IMR-90 (cell line): ENCODE measurements around the gene SPTBN5. TPM values are rescaled to one million over a fixed set of nuclear protein-coding genes. Genes with fewer than 3 reads are reported as not detected.
A peak's percentile ranks its signal among the peaks of the same experiment; 100 is the strongest.

ENCODE experiments used
- ATAC-seq: fragments of 200-7000 bp; cut with Tn5 transposase; 2 replicates; pipeline ENCODE4 v1.9.1; 2020; ENCODE audit warnings: low read depth, mild to moderate bottlenecking, moderate library complexity
- BruUV-seq: library from RNA; stranded (reverse); fragments of 400-500 nt; replicated peaks from 2 replicates; lab custom pipeline; 2021; lab: Mats Ljungman, UMichigan
- CTCF ChIA-PET: fragments of 300-600 bp; formaldehyde crosslinking; extraction: SDS; loops from one replicate; lab custom pipeline; 2021; ENCODE audit warnings: antibody characterized with exemption; lab: Yijun Ruan, JAX
- POLR2A ChIA-PET: fragments of 300-600 bp; sonication (Branson Sonifier 250); formaldehyde crosslinking; loops from one replicate; lab custom pipeline; 2022; ENCODE audit warnings: antibody characterized with exemption; ENCODE audit not compliant: unreplicated experiment; lab: Charles Lee
- DNase-seq: peaks from one replicate; pipeline ENCODE4 v3.0.0; 2013
- H2AFZ ChIP-seq: replicated peaks from 2 replicates; pipeline ENCODE3; 2013; ENCODE audit warnings: low read length, mild to moderate bottlenecking; ENCODE audit not compliant: poor library complexity
- H2AK5ac ChIP-seq: 2 replicates; pipeline ENCODE4 v1.6.1; 2013; ENCODE audit warnings: low read depth, low read length, inconsistent platforms
- H2AK9ac ChIP-seq: replicated peaks from 2 replicates; pipeline ENCODE3; 2013; ENCODE audit warnings: mild to moderate bottlenecking, low read depth, low read length, moderate library complexity; ENCODE audit not compliant: poor library complexity
- H2BK120ac ChIP-seq: 2 replicates; pipeline ENCODE4 v1.6.1; 2013; ENCODE audit warnings: low read depth, low read length, inconsistent platforms
- H2BK15ac ChIP-seq: 3 replicates; pipeline ENCODE4 v1.6.1; 2013; ENCODE audit warnings: low read depth, low read length, inconsistent platforms
- H2BK20ac ChIP-seq: 2 replicates; pipeline ENCODE4 v1.6.1; 2013; ENCODE audit warnings: low read depth, mild to moderate bottlenecking, inconsistent platforms, low read length, moderate library complexity
- H2BK5ac ChIP-seq: 2 replicates; pipeline ENCODE4 v1.6.1; 2013; ENCODE audit warnings: mild to moderate bottlenecking, low read depth, low read length, inconsistent platforms; ENCODE audit not compliant: poor library complexity, severe bottlenecking
- H3K14ac ChIP-seq: replicated peaks from 2 replicates; pipeline ENCODE4 v1.6.1; 2013; ENCODE audit warnings: low read depth, low read length, inconsistent platforms
- H3K18ac ChIP-seq: 2 replicates; pipeline ENCODE4 v1.6.1; 2013; ENCODE audit warnings: low read depth, low read length, control low read depth
- H3K23ac ChIP-seq: 2 replicates; pipeline ENCODE4 v1.6.1; 2013; ENCODE audit warnings: low read depth, low read length, inconsistent platforms
- H3K27ac ChIP-seq: 2 replicates; pipeline ENCODE4 v1.5.1; 2013; ENCODE audit warnings: mild to moderate bottlenecking, control low read depth, low read length; ENCODE audit not compliant: insufficient read depth
- H3K27me3 ChIP-seq: 2 replicates; pipeline ENCODE4 v1.6.1; 2013; ENCODE audit warnings: low read length; ENCODE audit not compliant: control insufficient read depth, insufficient read depth
- H3K36me3 ChIP-seq: 2 replicates; pipeline ENCODE4 v1.6.1; 2013; ENCODE audit warnings: low read length, mixed read lengths; ENCODE audit not compliant: control insufficient read depth, insufficient read depth
- H3K4ac ChIP-seq: 2 replicates; pipeline ENCODE4 v1.6.1; 2013; ENCODE audit warnings: low read depth, low read length, inconsistent platforms
- H3K4me1 ChIP-seq: 2 replicates; pipeline ENCODE4 v1.6.1; 2013; ENCODE audit warnings: low read length, mixed read lengths; ENCODE audit not compliant: control insufficient read depth, insufficient read depth
- H3K4me2 ChIP-seq: 2 replicates; pipeline ENCODE4 v1.6.1; 2013; ENCODE audit warnings: low read depth, mild to moderate bottlenecking, control low read depth, low read length, moderate library complexity
- H3K4me3 ChIP-seq: 2 replicates; pipeline ENCODE4 v1.5.1; 2013; ENCODE audit warnings: low read depth, mild to moderate bottlenecking, control low read depth, low read length, moderate library complexity; ENCODE audit not compliant: insufficient read depth
- H3K56ac ChIP-seq: 2 replicates; pipeline ENCODE4 v1.6.1; 2013; ENCODE audit warnings: low read length, inconsistent platforms; ENCODE audit not compliant: insufficient read depth; ENCODE audit errors: extremely low read depth
- H3K79me1 ChIP-seq, 2 experiments: 2 replicates each; pipeline ENCODE4 v1.6.1; 2013; ENCODE audit warnings: low read length in 2 of 2, inconsistent platforms in 1 of 2, low read depth in 1 of 2
- H3K9ac ChIP-seq: 2 replicates; pipeline ENCODE4 v1.6.1; 2013; ENCODE audit warnings: low read depth, low read length, control low read depth
- H3K9me1 ChIP-seq: 2 replicates; pipeline ENCODE4 v1.6.1; 2013; ENCODE audit warnings: low read length, inconsistent platforms; ENCODE audit not compliant: insufficient read depth
- H3K9me3 ChIP-seq: 2 replicates; pipeline ENCODE4 v1.6.1; 2013; ENCODE audit warnings: low read length; ENCODE audit not compliant: control insufficient read depth, insufficient read depth
- H4K20me1 ChIP-seq: 2 replicates; pipeline ENCODE4 v1.6.1; 2013; ENCODE audit warnings: low read length, inconsistent platforms; ENCODE audit not compliant: insufficient read depth
- H4K5ac ChIP-seq: 2 replicates; pipeline ENCODE4 v1.6.1; 2013; ENCODE audit warnings: mild to moderate bottlenecking, low read depth, low read length, control low read depth
- H4K8ac ChIP-seq, 2 experiments: 2 replicates each; pipeline ENCODE4 v1.6.1; 2013; ENCODE audit warnings: low read depth in 2 of 2, low read length in 2 of 2, control low read depth in 1 of 2, inconsistent platforms in 1 of 2
- H4K91ac ChIP-seq: 2 replicates; pipeline ENCODE4 v1.6.1; 2013; ENCODE audit warnings: low read depth, low read length, inconsistent platforms; ENCODE audit not compliant: insufficient read depth
- BHLHE40 ChIP-seq: fragments of 150-350 bp; IDR thresholded peaks from 2 replicates; pipeline ENCODE4 v1.6.1; 2016; ENCODE audit warnings: mild to moderate bottlenecking, low read depth, low read length
- CEBPB ChIP-seq: IDR thresholded peaks from 2 replicates; pipeline ENCODE4 v1.6.1; 2012; ENCODE audit warnings: low read depth, low read length, improper control_type of control experiment
- CHD1 ChIP-seq: IDR thresholded peaks from 2 replicates; pipeline ENCODE4 v1.6.1; 2012; ENCODE audit warnings: low read depth, low read length, improper control_type of control experiment
- CTCF ChIP-seq: conservative IDR thresholded peaks from 2 replicates; pipeline ENCODE4 v1.5.1; 2012; ENCODE audit warnings: mild to moderate bottlenecking, low read depth, low read length, improper control_type of control experiment
- ELK1 ChIP-seq: fragments of 150-350 bp; IDR thresholded peaks from 2 replicates; pipeline ENCODE4 v1.6.1; 2016; ENCODE audit warnings: low read depth, mild to moderate bottlenecking, low read length, moderate library complexity, borderline replicate concordance
- FOS ChIP-seq: fragments of 150-350 bp; IDR thresholded peaks from 2 replicates; pipeline ENCODE4 v1.6.1; 2016; ENCODE audit warnings: low read depth, low read length
- MAFK ChIP-seq: IDR thresholded peaks from 2 replicates; pipeline ENCODE4 v1.6.1; 2012; ENCODE audit warnings: low read depth, low read length, improper control_type of control experiment
- MAZ ChIP-seq: IDR thresholded peaks from 2 replicates; pipeline ENCODE4 v1.6.1; 2012; ENCODE audit warnings: low read depth, mild to moderate bottlenecking, low read length, improper control_type of control experiment, moderate library complexity, borderline replicate concordance
- MXI1 ChIP-seq: IDR thresholded peaks from 2 replicates; pipeline ENCODE4 v1.6.1; 2012; ENCODE audit warnings: low read depth, mild to moderate bottlenecking, low read length, moderate library complexity, borderline replicate concordance
- NFE2L2 ChIP-seq: fragments of 150-350 bp; IDR thresholded peaks from 2 replicates; pipeline ENCODE4 v1.6.1; 2016; ENCODE audit warnings: low read depth, mild to moderate bottlenecking, low read length
- POLR2A ChIP-seq: IDR thresholded peaks from 2 replicates; pipeline ENCODE4 v1.6.1; 2012; ENCODE audit warnings: mild to moderate bottlenecking, low read depth, low read length
- RAD21 ChIP-seq: IDR thresholded peaks from 2 replicates; pipeline ENCODE4 v1.6.1; 2012; ENCODE audit warnings: low read length, improper control_type of control experiment
- RCOR1 ChIP-seq: IDR thresholded peaks from 2 replicates; pipeline ENCODE4 v1.6.1; 2012; ENCODE audit warnings: mild to moderate bottlenecking, low read length, improper control_type of control experiment; ENCODE audit not compliant: insufficient replicate concordance
- RFX5 ChIP-seq: IDR thresholded peaks from 2 replicates; pipeline ENCODE4 v1.8.0; 2012; ENCODE audit warnings: low read depth, mild to moderate bottlenecking, low read length, moderate library complexity
- SMC3 ChIP-seq: fragments of 150-350 bp; IDR thresholded peaks from 2 replicates; pipeline ENCODE4 v1.6.1; 2016; ENCODE audit warnings: low read depth, mild to moderate bottlenecking, antibody characterized with exemption, low read length, moderate library complexity
- USF2 ChIP-seq: fragments of 150-350 bp; IDR thresholded peaks from 2 replicates; pipeline ENCODE4 v1.6.1; 2017; ENCODE audit warnings: mild to moderate bottlenecking, antibody characterized with exemption, low read length, low read depth
- WGBS, 2 experiments: methylation state at CpG; one replicate each; pipeline versions ENCODE4 v1.1.5 to v1.1.7; 2013; ENCODE audit warnings: missing lambda C conversion rate in 2 of 2; ENCODE audit not compliant: insufficient read length in 1 of 2; ENCODE audit errors: extremely low coverage in 2 of 2; 5-methylcytosine and 5-hydroxymethylcytosine counted together
- dilution Hi-C: fragments of 300-500 bp; cut with HindIII; formaldehyde crosslinking; loops from one replicate; pipeline ENCODE4 v1.14.3; 2018; ENCODE audit warnings: low sequenced_read_pairs; ENCODE audit not compliant: unreplicated experiment
- in situ Hi-C: fragments of 300-500 bp; cut with MboI; formaldehyde crosslinking; loops from 3 replicates; pipeline ENCODE4 v1.14.3; 2019; ENCODE audit warnings: low sequenced_read_pairs, inconsistent platforms, mixed read lengths
- intact Hi-C: fragments of 100-400 bp; cut with micrococcal nuclease; formaldehyde crosslinking; loops from 2 replicates; pipeline ENCODE4 v1.10.0; 2022
- polyA plus RNA-seq, 3 experiments: library from polyadenylated mRNA; depleted of rRNA; stranded (reverse); fragments of >200 nt; gene quantifications; 2 replicates each; pipeline ENCODE4 v1.2.3, GENCODE V29; 2012; ENCODE audit warnings: low replicate concordance in 1 of 3
- total RNA-seq: library from RNA; depleted of rRNA; stranded (reverse); fragments of >200 nt; gene quantifications from 2 replicates; pipeline ENCODE4 v1.2.3, GENCODE V29; 2012

SPTBN5 gene
- total and polyA plus RNA-seq, 2 of the 4 experiments (the other 2 are of a cell fraction): under 0.01 to 0.38 TPM

GRCh38 chr15:41829959-41830646 is 63.8 kb downstream of the SPTBN5 start:
- Histone ChIP-seq H3K27me3 (no peaks in the 10 kb centered on the region), H3K4me2 (no peak overlapping the region), H2BK20ac (no peak overlapping the region), H3K23ac (no peak overlapping the region), H3K18ac (no peak overlapping the region), H3K27ac (no peak overlapping the region), H3K36me3 (peaks cover 13% of the 10 kb centered on the region), H2BK120ac (no peak overlapping the region), H3K79me1 (peaks cover 17 to 30% of the 10 kb centered on the region in 2 experiments), H3K56ac (no peak overlapping the region), H3K4me1 (peaks cover 2% of the 10 kb centered on the region; the same call in 1 of the 2 replicates), H2AK5ac (no peak overlapping the region), H4K8ac (no peak overlapping the region), H4K5ac (no peak overlapping the region), H2AK9ac (peak overlapping the region; percentile 48), H3K9ac (no peak overlapping the region), H3K4ac (no peak overlapping the region), H4K91ac (no peak overlapping the region), H3K14ac (no peak overlapping the region), H3K9me3 (no peaks in the 10 kb centered on the region), H4K20me1 (peaks cover 10% of the 10 kb centered on the region), H3K9me1 (peaks cover 11% of the 10 kb centered on the region; the same call in 1 of the 2 replicates), H2BK15ac (no peak overlapping the region), H2BK5ac (no peak overlapping the region), H3K4me3 (no peak overlapping the region), H2AFZ (no peak overlapping the region)
- TF ChIP-seq POLR2A (no peak), RFX5 (no peak), ELK1 (no peak), CEBPB (no peak), RCOR1 (no peak), MXI1 (no peak), BHLHE40 (no peak), CTCF (no peak), NFE2L2 (no peak), SMC3 (no peak), MAFK (no peak), USF2 (no peak), RAD21 (no peak), MAZ (no peak), CHD1 (no peak), FOS (no peak)
- ChIA-PET CTCF (no interaction called here), POLR2A (no interaction called here)
- in situ Hi-C loops: no loop called here
- dilution Hi-C loops: no loop called here
- DNase-seq (no peak), ATAC-seq (no peak)
- intact Hi-C loops: no loop called here
- 100% methylated on average over 2 of the region's 13 CpGs; no CpG with 5 or more reads in 1 of the 2 experiments for WGBS, 2 experiments
- no TSS peak for BruUV-seq
